TTC549 (cell line): ENCODE data around the gene CHRNA4.
"Not testable (repeated sequence)": the region's sequence is repeated elsewhere in the genome, so short reads cannot be mapped to it uniquely, and the experiment has no call there.

ENCODE experiments used
- FAIRE-seq: peaks from 2 replicates; lab custom pipeline; 2012; peaks lifted over from hg19 to GRCh38; lab: Jason Lieb, UNC

The CHRNA4 gene

GRCh38 chr20:63348828-63349515 lies 12.2 kb downstream of the CHRNA4 start:
- FAIRE-seq = no peak

- no peak for FAIRE-seq
Measured at GRCh38 chr20:63347950-63348827, 13.0 kb downstream of the CHRNA4 start.

DNA sequence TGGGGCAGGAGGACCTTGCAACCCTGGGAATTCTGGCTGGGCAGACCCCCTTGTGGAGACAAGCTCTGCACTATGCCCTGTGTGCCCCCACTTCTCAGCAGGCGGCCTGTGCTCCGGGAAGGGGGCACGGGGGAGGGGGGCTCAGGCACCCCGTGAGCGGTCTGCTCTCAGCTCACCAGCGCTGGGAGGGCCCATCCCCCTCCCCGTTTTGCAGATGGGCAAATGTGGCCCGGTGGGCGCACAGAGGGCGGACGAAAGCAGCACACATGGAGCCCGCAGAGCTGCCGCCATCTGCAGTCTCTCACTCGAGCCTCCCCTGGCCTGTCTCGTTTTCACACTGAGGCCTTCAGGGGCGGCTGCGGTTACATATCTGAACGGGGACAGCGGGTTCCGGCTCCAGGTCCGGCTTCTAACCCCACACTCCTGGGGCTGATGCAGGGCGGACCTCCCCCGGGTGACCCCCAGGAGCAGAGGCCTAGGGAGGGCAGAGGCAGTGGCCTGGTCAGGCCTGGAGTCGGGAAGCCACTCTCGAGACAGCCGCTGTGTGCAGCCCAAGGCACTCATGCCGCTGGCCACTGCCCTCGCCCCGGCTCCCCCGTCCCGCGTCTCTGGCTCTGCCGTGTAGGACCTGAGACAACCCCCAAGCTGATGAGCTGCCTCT lies 13.9 kb downstream of the CHRNA4 start:
- no peak for FAIRE-seq

- FAIRE-seq = no peak
Measured at GRCh38 chr20:63346131-63347080, 14.7 kb downstream of the CHRNA4 start.

GRCh38 chr20:63345328-63346100 lies 15.6 kb downstream of the CHRNA4 start:
- FAIRE-seq = no peak

- no peak for FAIRE-seq
Measured at GRCh38 chr20:63344616-63345327, 16.4 kb downstream of the CHRNA4 start.

GRCh38 chr20:63343460-63344445 lies 17.4 kb downstream of the CHRNA4 start:
- FAIRE-seq = no peak

DNA sequence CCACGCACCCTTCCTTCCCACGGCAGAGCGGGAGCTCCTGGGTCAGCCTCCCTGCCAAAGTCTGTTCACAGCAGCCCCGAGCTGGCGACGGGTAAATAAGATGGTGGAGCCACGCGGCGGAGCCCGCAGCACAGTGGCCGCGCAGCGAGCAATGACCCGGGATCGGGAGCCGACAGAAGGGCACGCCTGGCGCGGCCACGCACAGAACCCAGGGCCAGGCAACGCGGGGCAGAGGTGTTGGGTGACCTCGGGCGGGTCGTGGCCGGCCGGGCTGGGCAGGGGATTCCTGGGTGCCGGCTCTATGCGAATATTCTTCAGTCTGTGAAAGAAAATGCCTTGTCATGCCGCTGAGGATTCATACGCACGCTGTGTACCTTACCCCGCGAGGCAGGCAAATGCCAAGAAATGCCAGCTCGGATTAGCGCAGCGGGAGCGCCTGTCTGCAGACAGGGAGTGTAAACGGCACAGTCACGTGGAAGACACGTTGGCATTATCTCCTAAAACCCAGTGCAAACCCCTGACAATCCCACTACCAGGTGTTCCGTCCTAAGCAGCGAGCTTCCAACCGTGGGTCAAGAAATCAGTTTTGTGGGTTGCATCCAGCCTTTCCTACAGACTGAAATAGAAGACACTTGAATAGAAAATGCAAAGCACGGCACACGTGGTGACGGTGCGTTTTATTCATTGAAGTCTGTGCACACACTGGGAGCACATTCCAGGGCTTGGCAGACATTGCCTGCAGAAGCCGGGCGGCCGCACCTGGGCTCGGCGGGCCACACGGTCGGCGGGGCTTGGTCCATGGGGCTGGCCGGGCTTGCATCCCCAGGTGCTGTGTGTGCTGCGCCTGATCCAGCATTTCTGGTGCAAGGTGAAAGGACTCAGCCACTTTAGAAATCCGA lies 18.3 kb downstream of the CHRNA4 start:
- no peak for FAIRE-seq

DNA sequence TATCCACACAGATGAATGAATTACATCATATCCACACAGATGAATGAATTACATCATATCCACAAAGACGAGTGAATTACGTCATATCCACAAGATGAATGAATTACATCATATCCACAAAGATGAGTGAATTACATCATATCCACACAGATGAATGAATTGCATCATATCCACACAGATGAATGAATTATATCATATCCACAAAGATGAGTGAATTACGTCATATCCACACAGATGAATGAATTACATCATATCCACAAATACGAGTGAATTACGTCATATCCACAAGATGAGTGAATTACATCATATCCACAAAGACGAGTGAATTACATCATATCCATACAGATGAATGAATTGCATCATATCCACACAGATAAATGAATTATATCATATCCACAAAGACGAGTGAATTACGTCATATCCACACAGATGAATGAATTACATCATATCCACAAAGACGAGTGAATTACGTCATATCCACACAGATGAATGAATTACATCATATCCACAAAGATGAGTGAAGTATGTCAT lies 20.9 kb downstream of the CHRNA4 start:
- not testable (repeated sequence) for FAIRE-seq

DNA sequence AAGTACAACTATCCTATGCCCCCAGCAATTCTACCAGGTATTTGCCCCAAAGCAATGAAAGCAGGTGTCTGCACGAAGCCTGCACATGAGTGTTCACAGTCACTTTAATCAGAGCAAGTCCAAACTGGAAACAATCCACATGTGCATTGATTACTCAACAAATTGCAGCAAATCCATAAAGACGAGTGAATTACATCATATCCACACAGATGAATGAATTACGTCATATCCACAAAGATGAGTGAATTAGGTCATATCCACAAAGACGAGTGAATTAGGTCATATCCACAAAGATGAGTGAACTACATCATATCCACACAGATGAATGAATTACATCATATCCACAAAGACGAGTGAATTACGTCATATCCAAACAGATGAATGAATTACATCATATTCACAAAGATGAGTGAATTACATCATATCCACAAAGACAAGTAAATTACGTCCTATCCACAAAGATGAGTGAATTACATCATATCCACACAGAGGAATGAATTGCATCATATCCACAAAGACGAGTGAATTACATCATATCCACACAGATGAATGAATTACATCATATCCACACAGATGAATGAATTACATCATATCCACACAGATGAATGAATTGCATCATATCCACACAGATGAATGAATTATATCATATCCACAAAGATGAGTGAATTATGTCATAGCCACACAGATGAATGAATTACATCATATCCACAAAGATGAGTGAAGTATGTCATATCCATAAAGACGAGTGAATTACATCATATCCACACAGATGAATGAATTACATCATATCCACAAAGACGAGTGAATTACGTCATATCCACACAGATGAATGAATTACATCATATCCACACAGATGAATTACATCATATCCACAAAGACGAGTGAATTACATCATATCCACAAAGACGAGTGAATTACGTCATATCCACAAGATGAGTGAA lies 21.7 kb downstream of the CHRNA4 start:
- FAIRE-seq = not testable (repeated sequence)

DNA sequence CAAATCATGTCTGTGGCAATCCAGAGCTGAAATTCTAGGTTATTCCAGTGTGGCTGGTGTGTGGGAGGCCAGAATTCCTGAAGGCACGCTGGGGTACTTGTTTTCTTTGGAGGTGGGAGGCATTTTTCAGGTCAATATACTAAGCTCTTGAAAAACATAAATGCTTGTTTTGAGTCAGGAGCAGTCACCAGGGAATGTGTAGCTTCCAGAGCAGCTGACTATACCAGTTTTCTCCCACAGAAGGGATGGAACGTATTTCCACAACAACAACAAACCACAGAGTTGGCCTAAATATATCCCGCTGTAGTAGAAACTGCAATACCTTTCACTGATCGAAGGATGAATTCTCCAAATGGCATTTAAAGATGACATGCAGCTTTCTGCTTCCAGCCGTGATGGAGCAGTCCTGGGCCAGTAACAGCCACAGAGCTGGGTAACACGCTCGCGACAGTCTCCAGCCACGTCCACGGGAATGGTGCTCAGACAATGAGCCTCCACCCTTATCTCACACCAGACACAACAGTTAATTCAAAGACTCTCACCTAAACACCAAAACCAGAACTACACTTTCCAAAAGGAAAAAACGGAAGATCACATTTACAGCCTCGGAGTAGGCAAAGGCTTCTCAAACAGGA lies 23.2 kb downstream of the CHRNA4 start:
- no peak for FAIRE-seq

DNA sequence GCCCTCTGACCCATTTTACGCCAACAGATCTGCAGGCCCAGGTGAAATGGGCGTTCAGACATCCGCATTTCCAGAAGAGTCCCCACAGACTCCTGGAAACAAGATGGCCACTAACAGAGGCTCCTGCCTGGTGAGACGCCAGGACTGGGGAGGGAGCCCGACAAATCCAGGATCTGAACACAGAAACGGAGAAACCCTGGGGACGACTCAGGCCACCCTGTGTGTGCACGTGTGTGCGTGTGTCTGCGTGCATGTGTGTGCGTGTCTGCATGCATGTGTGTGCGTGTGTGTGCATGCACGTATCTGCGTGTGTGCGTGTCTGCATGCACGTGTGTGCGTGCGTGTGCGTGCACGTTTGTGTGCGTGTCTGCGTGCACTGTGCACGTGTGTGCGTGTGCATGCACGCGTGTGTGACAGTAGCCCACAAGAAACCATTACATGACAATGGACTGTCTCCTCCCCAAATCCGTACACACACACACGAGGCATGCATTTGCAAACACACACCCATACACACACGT lies 24.9 kb downstream of the CHRNA4 start:
- FAIRE-seq = no peak

- no peak for FAIRE-seq
Measured at GRCh38 chr20:63335711-63336110, 25.4 kb downstream of the CHRNA4 start.

- not testable (repeated sequence) for FAIRE-seq
Measured at GRCh38 chr20:63335060-63335459, 26.1 kb downstream of the CHRNA4 start.

DNA sequence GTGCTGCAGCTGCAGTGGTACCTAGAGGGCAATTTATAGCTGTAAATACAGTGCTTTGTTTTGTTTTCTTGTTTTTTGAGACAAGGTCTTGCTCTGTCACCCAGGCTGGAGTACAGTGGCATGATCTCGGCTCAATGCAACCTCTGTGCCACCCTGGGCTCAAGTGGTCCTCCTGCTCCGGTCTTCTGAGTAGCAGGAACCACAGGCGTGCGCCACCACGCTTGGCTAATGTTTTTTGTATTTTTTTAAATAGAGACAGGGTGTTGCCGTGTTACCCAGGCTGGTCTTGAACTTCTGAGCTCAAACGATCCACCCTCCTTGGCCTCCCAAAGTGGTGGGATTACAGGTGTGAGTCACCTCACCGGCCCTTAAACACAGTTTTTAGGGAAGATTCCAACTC lies 26.8 kb downstream of the CHRNA4 start:
- no peak for FAIRE-seq
